ENCODE data around the gene IER5L. TPM values are rescaled to one million over a fixed set of nuclear protein-coding genes. Genes with fewer than 3 reads are reported as not detected.
"Not testable (repeated sequence)": the region's sequence is repeated elsewhere in the genome, so short reads cannot be mapped to it uniquely, and the experiment has no call there.

The IER5L gene
- total and polyA plus RNA-seq, 2 donors from 2014 or later: 18.0 to 46.9 TPM

DNA sequence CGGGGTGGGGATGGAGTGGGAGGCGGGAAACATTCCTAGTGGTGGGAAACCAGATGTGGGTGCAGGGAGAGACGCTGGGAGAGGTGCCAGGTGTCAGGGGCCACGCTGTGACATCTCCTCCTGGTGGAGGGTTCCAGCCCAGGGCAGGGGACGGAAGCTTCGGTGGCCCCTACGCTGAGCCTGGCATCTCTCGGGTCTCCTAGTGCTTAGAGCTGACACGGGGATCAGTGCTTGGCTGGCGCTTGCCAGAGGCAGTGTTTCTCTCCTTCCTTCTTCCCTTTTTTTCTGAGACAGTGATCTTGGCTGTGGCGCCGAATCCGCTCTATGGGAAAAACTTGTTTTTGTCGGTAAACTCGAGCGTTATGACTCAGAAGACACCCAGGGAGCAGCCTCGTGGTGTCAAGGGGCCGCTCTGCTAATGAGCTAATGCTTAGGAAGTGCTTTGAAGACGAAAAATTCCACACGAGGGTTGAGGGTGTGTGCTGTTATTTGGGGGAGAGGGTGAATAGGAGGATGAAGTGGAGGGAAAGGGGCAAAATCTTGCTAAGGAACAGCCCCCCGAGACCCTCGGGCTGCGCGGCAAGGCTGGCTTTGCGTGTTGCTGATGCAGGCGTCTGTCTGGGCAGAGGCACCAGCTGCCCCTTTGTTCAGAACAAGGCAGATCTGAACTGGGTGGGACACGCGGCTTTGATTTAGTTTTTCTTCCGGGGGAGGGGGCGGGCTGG lies 20.4 kb upstream of the IER5L start:
- Histone ChIP-seq H3K4me1 (ENCODE audit: control insufficient read depth in 2 of 3, insufficient read depth in 2 of 3, low read depth in 1 of 3, low read length in 3 of 3) (peaks cover 0 to 2% (median 0%) of the 10 kb centered on the region in 3 donors), H3K4me3 (ENCODE audit: low read length in 3 of 3) (no peak overlapping the region), H3K9me3 (ENCODE audit: control insufficient read depth in 2 of 3, insufficient read depth in 1 of 3, low read length in 3 of 3) (no peaks in the 10 kb centered on the region), H3K36me3 (ENCODE audit: control insufficient read depth in 2 of 3, insufficient read depth in 3 of 3, low read length in 3 of 3) (no peaks in the 10 kb centered on the region), H3K27me3 (ENCODE audit: control insufficient read depth, insufficient read depth, low read length) (no peaks in the 10 kb centered on the region), H3K27ac (ENCODE audit: low read depth in 2 of 2, low read length in 2 of 2) (peak overlapping the region in 1 of 2 donors; percentile 78), H3K9ac (ENCODE audit: low read length in 3 of 3) (no peak overlapping the region)
- TF ChIP-seq, protein P1, sequence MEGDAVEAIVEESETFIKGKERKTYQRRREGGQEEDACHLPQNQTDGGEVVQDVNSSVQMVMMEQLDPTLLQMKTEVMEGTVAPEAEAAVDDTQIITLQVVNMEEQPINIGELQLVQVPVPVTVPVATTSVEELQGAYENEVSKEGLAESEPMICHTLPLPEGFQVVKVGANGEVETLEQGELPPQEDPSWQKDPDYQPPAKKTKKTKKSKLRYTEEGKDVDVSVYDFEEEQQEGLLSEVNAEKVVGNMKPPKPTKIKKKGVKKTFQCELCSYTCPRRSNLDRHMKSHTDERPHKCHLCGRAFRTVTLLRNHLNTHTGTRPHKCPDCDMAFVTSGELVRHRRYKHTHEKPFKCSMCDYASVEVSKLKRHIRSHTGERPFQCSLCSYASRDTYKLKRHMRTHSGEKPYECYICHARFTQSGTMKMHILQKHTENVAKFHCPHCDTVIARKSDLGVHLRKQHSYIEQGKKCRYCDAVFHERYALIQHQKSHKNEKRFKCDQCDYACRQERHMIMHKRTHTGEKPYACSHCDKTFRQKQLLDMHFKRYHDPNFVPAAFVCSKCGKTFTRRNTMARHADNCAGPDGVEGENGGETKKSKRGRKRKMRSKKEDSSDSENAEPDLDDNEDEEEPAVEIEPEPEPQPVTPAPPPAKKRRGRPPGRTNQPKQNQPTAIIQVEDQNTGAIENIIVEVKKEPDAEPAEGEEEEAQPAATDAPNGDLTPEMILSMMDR (IDR thresholded peaks at IDR 0.05; ENCODE audit: borderline replicate concordance, extremely low read depth, insufficient read depth): no peak
- intact Hi-C loops (cut with DNase I): no loop called here
- FAIRE-seq: no peak
- peak in 3 of 5 donors; percentile 43 to 84 (median 62) for DNase-seq

DNA sequence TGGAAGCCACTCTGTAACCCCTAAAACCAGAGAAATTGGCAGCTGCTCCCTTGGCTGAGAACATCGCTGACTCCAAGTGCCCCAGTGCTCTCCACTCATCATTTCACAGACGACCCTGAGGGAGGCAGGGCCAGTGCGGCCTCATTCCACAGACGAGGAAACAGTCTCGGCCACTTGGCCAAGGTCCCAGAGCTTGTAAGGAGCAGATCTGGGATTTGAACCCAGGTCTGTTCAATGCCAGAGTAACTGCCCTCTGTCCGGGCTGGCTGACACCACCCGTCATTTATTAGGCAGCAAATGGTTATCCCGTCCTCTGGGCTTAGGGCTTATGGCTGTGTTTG lies 19.9 kb upstream of the IER5L start:
- Histone ChIP-seq H3K9me3 (ENCODE audit: control insufficient read depth in 2 of 3, insufficient read depth in 1 of 3, low read length in 3 of 3) (no peaks in the 10 kb centered on the region), H3K27ac (ENCODE audit: low read depth in 2 of 2, low read length in 2 of 2) (peak overlapping the region in 1 of 2 donors; percentile 78), H3K9ac (ENCODE audit: low read length in 3 of 3) (no peak overlapping the region), H3K36me3 (ENCODE audit: control insufficient read depth in 2 of 3, insufficient read depth in 3 of 3, low read length in 3 of 3) (no peaks in the 10 kb centered on the region), H3K4me1 (ENCODE audit: control insufficient read depth in 2 of 3, insufficient read depth in 2 of 3, low read depth in 1 of 3, low read length in 3 of 3) (no peaks in the 10 kb centered on the region), H3K4me3 (ENCODE audit: low read length in 3 of 3) (no peak overlapping the region), H3K27me3 (ENCODE audit: control insufficient read depth, insufficient read depth, low read length) (no peaks in the 10 kb centered on the region)
- intact Hi-C loops (cut with DNase I): no loop called here
- FAIRE-seq: no peak
- no peak for DNase-seq
- TF ChIP-seq, protein P1 (IDR thresholded peaks at IDR 0.05; ENCODE audit: borderline replicate concordance, extremely low read depth, insufficient read depth): no peak

DNA sequence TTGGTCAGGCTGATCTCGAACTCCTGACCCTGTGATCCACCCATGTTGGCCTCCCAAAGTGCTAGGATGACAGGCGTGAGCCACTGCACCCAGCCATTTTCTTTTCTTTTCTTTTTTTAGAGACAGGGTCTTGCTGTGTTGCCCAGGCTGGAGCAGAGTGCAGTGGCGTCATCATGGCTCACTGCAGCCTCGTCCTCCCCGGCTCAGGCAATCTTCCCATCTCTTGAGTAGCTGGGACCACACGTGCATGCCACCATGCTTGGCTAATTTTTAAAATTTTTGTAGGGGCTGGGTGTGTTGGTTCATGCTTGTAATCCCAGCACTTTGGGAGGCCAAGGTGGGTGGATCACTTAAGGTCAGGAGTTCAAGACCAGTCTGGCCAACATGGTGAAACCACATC lies 19.0 kb upstream of the IER5L start:
- FAIRE-seq; intact Hi-C loops (cut with DNase I); H3K9ac ChIP-seq (ENCODE audit: low read length in 3 of 3); H3K9me3 ChIP-seq (ENCODE audit: control insufficient read depth in 2 of 3, insufficient read depth in 1 of 3, low read length in 3 of 3); H3K27me3 ChIP-seq (ENCODE audit: control insufficient read depth, insufficient read depth, low read length); H3K4me1 ChIP-seq (ENCODE audit: control insufficient read depth in 2 of 3, insufficient read depth in 2 of 3, low read depth in 1 of 3, low read length in 3 of 3); H3K27ac ChIP-seq (ENCODE audit: low read depth in 2 of 2, low read length in 2 of 2); DNase-seq; H3K36me3 ChIP-seq (ENCODE audit: control insufficient read depth in 2 of 3, insufficient read depth in 3 of 3, low read length in 3 of 3); H3K4me3 ChIP-seq (ENCODE audit: low read length in 3 of 3): not testable (repeated sequence)

DNA sequence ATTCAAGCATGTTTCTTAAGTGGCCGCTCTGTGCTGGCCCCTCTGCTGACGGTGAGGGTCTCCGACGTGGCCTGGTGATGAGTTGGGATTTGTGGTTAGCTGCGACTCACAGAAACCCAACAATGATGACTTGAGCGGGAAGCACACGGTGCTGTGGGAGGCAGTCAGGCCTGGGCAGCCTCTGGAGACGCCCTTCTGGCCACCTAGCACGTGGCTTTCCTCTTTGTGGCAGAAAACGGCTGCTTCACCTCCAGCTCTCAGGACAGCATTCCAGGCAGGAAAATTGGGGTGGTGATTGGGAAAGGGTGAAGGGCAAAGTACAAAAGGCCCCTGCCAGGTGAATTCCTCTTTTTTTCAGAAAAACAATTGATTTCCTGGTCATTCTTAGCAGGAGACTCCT lies 17.5 kb upstream of the IER5L start:
- Histone ChIP-seq H3K4me1 (ENCODE audit: control insufficient read depth in 2 of 3, insufficient read depth in 2 of 3, low read depth in 1 of 3, low read length in 3 of 3) (no peaks in the 10 kb centered on the region), H3K36me3 (ENCODE audit: control insufficient read depth in 2 of 3, insufficient read depth in 3 of 3, low read length in 3 of 3) (no peaks in the 10 kb centered on the region), H3K9ac (ENCODE audit: low read length in 3 of 3) (no peak overlapping the region), H3K27ac (ENCODE audit: low read depth in 2 of 2, low read length in 2 of 2) (no peak overlapping the region), H3K27me3 (ENCODE audit: control insufficient read depth, insufficient read depth, low read length) (no peaks in the 10 kb centered on the region), H3K4me3 (ENCODE audit: low read length in 3 of 3) (no peak overlapping the region), H3K9me3 (ENCODE audit: control insufficient read depth in 2 of 3, insufficient read depth in 1 of 3, low read length in 3 of 3) (no peaks in the 10 kb centered on the region)
- FAIRE-seq (no peak), DNase-seq (no peak)
- intact Hi-C loops (cut with DNase I): no loop called here
- TF ChIP-seq, protein P1 (IDR thresholded peaks at IDR 0.05; ENCODE audit: borderline replicate concordance, extremely low read depth, insufficient read depth): no peak

Measured in kidney (tissue), 14 donors.